ENCODE results near the gene NOS3.

DNA sequence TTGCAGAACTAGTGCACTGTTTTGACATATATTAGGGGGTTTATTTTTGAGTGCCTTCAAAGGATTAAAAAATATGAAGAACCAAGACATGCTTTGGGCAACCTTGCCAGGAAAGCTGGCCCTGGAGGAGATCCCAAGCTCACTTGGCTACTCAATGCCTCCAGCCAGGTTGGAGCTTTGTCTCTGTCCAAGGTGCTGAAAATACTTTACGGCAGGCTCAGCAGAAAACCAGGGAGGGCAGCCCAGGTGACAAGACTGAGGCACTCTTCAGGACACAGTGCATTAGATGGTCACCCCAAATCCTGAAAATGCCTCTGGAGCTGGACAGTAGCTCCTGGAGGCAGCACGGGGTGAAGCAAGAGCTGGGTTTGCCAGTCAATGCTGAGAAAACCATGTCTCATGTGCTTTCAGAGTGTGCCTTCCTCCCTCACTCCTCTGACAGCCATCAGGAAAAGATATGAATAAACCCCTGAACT, 6.9 kb upstream of the NOS3 start:
- TF ChIP-seq ZSCAN18 (tag by site-specific recombination; IDR thresholded peaks at IDR 0.05) (no peak), ZNF223 (tag by site-specific recombination; IDR thresholded peaks at IDR 0.05) (no peak), ZNF292 (tag by site-specific recombination; IDR thresholded peaks at IDR 0.05; ENCODE audit: borderline replicate concordance, low read depth) (no peak), ZNF776 (tag by site-specific recombination; IDR thresholded peaks at IDR 0.05; ENCODE audit: borderline replicate concordance) (no peak), ZFP41 (tag by site-specific recombination; IDR thresholded peaks at IDR 0.05; ENCODE audit: borderline replicate concordance) (no peak), PRDM1 (tag by site-specific recombination; IDR thresholded peaks at IDR 0.05) (no peak), ZNF24 (tag by site-specific recombination; IDR thresholded peaks at IDR 0.05) (no peak), ZNF510 (tag by site-specific recombination; IDR thresholded peaks at IDR 0.05; ENCODE audit: insufficient replicate concordance) (no peak)
- TF ChIP-seq, protein P1, sequence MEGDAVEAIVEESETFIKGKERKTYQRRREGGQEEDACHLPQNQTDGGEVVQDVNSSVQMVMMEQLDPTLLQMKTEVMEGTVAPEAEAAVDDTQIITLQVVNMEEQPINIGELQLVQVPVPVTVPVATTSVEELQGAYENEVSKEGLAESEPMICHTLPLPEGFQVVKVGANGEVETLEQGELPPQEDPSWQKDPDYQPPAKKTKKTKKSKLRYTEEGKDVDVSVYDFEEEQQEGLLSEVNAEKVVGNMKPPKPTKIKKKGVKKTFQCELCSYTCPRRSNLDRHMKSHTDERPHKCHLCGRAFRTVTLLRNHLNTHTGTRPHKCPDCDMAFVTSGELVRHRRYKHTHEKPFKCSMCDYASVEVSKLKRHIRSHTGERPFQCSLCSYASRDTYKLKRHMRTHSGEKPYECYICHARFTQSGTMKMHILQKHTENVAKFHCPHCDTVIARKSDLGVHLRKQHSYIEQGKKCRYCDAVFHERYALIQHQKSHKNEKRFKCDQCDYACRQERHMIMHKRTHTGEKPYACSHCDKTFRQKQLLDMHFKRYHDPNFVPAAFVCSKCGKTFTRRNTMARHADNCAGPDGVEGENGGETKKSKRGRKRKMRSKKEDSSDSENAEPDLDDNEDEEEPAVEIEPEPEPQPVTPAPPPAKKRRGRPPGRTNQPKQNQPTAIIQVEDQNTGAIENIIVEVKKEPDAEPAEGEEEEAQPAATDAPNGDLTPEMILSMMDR (tag by site-specific recombination; IDR thresholded peaks at IDR 0.05), result no peak
- TF ChIP-seq, protein P2, sequence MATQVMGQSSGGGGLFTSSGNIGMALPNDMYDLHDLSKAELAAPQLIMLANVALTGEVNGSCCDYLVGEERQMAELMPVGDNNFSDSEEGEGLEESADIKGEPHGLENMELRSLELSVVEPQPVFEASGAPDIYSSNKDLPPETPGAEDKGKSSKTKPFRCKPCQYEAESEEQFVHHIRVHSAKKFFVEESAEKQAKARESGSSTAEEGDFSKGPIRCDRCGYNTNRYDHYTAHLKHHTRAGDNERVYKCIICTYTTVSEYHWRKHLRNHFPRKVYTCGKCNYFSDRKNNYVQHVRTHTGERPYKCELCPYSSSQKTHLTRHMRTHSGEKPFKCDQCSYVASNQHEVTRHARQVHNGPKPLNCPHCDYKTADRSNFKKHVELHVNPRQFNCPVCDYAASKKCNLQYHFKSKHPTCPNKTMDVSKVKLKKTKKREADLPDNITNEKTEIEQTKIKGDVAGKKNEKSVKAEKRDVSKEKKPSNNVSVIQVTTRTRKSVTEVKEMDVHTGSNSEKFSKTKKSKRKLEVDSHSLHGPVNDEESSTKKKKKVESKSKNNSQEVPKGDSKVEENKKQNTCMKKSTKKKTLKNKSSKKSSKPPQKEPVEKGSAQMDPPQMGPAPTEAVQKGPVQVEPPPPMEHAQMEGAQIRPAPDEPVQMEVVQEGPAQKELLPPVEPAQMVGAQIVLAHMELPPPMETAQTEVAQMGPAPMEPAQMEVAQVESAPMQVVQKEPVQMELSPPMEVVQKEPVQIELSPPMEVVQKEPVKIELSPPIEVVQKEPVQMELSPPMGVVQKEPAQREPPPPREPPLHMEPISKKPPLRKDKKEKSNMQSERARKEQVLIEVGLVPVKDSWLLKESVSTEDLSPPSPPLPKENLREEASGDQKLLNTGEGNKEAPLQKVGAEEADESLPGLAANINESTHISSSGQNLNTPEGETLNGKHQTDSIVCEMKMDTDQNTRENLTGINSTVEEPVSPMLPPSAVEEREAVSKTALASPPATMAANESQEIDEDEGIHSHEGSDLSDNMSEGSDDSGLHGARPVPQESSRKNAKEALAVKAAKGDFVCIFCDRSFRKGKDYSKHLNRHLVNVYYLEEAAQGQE (tag by site-specific recombination; IDR thresholded peaks at IDR 0.05), result peak; percentile 98

All from HEK293 (cell line).